H54 (cell line): ENCODE results near the gene ABLIM1.

Source experiments
- DNase-seq: peaks from one replicate; pipeline ENCODE4 v3.0.0; 2011; ENCODE audit warnings: low spot score, mixed read lengths; ENCODE audit not compliant: insufficient read length
- FAIRE-seq: peaks from 3 replicates; lab custom pipeline; 2011; peaks lifted over from hg19 to GRCh38; lab: Jason Lieb, UNC
- POLR2A ChIP-seq: IDR thresholded peaks from 2 replicates; pipeline ENCODE4 v1.6.1; 2011; ENCODE audit warnings: low read depth, mild to moderate bottlenecking, low read length

ABLIM1 gene

GRCh38 chr10:114504769-114505579 is 153.1 kb downstream of the ABLIM1 start:
- FAIRE-seq, result no peak
- TF ChIP-seq POLR2A, result no peak
- no peak for DNase-seq

GRCh38 chr10:114502074-114502473 is 156.0 kb downstream of the ABLIM1 start:
- no peak for TF ChIP-seq POLR2A
- FAIRE-seq, result no peak
- DNase-seq, result no peak

GRCh38 chr10:114501650-114502049 is 156.4 kb downstream of the ABLIM1 start:
- TF ChIP-seq POLR2A, result no peak
- FAIRE-seq (no peak), DNase-seq (no peak)

- DNase-seq, result no peak
- FAIRE-seq, result no peak
- no peak for TF ChIP-seq POLR2A
Measured at GRCh38 chr10:114500643-114501042, 157.4 kb downstream of the ABLIM1 start.

- DNase-seq (no peak), FAIRE-seq (no peak)
- TF ChIP-seq POLR2A, result no peak
Measured at GRCh38 chr10:114499630-114500190, 158.4 kb downstream of the ABLIM1 start.

- no peak for DNase-seq
- TF ChIP-seq POLR2A, result no peak
- no peak for FAIRE-seq
Measured at GRCh38 chr10:114499116-114499515, 159.0 kb downstream of the ABLIM1 start.

- DNase-seq (no peak), FAIRE-seq (no peak)
- TF ChIP-seq POLR2A, result no peak
Measured at GRCh38 chr10:114498413-114499111, 159.5 kb downstream of the ABLIM1 start.

- TF ChIP-seq POLR2A, result no peak
- DNase-seq, result no peak
- FAIRE-seq, result no peak
Measured at GRCh38 chr10:114495303-114495702, 162.8 kb downstream of the ABLIM1 start.

GRCh38 chr10:114492351-114493037 is 165.6 kb downstream of the ABLIM1 start:
- FAIRE-seq, result no peak
- DNase-seq, result no peak
- TF ChIP-seq POLR2A, result no peak

- DNase-seq (no peak), FAIRE-seq (no peak)
- TF ChIP-seq POLR2A, result no peak
Measured at GRCh38 chr10:114491933-114492332, 166.1 kb downstream of the ABLIM1 start.

- FAIRE-seq, result no peak
- no peak for DNase-seq
Measured at GRCh38 chr10:114491419-114491818, 166.7 kb downstream of the ABLIM1 start.

GRCh38 chr10:114489521-114490310 is 168.4 kb downstream of the ABLIM1 start:
- no peak for FAIRE-seq
- no peak for DNase-seq

More at GRCh38 chr10:114491419-114491818, 166.7 kb downstream of the ABLIM1 start:
- TF ChIP-seq POLR2A, result no peak

More at GRCh38 chr10:114489521-114490310, 168.4 kb downstream of the ABLIM1 start:
- TF ChIP-seq POLR2A, result no peak
